GM19438 (cell line): ENCODE results near the gene ANAPC1.
A peak's percentile ranks its signal among the peaks of the same experiment; 100 is the strongest.
"Not testable (repeated sequence)": the region's sequence is repeated elsewhere in the genome, so short reads cannot be mapped to it uniquely, and the experiment has no call there.

Experiments used
- ATAC-seq: cut with Tn5 transposase; IDR thresholded peaks from one replicate; pipeline ENCODE4 v1.9.1; 2021; ENCODE audit warnings: low read depth; ENCODE audit not compliant: unreplicated experiment

Gene ANAPC1

GRCh38 chr2:111905990-111906735 lies 22.2 kb upstream of the ANAPC1 start:
- ATAC-seq = no peak

DNA sequence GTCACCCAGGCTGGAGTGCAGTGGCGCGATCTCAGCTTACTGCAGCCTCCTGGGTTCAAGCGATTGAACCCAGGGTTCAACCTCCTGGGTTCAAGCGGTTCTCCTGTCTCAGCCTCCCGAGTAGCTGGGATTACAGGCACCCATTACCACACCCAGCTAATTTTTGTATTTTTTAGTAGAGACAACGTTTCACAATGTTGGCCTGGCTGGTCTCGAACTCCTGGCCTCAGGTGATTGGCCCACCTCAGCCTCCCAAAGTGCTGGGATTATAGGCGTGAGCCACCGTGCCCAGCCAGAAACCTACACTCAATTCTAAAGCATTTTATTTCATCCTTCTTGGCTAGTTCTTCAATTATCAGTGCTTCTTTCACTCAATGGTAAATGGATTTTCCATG lies 21.5 kb upstream of the ANAPC1 start:
- ATAC-seq = not testable (repeated sequence)

- no peak for ATAC-seq
These were observed 20.9 kb upstream of the ANAPC1 start for GRCh38 chr2:111904726-111905474.

DNA sequence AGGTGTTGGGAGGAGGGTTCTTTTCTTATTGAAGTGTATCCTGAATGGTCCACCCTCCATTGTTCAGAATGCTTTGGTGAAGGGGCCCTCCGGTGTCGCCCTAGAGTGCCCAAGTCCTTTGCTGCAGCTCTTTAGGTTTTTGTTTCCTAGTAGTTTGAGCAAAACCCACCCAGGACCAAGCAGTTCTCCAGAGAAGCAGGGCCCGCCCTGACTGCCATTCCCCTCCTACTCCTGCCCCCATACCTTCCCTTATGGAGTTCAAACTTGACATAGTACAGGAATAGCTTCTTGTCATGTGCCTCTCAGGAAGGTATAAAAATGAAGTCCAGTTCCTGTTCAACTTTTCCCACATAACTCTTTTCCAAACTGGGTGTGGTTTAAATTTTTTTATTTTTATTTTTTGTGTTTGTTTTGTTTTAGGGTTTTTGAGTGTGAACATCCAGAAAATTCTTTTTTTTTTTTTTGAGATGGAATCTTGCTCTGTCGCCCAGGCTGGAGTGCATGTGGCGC lies 20.0 kb upstream of the ANAPC1 start:
- ATAC-seq = no peak

DNA sequence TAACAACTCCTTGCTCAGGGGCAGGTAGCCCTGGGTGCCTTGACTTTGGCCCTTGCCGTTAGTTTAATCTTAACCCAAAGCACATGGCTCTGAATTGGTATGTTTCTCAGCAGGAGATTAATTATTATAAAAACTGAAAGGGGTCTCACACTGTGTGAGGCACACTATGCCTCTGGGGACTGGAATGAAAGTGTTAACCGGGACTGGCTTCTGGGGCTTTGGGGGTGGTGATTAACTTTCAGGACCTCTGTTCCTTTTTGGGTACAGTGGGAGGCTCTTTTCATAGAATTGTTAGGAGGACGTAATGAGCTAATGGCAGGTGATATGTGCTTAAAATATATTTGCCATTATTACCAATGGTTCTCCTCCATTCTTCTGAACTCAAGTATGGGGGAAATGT lies 19.5 kb upstream of the ANAPC1 start:
- no peak for ATAC-seq

DNA sequence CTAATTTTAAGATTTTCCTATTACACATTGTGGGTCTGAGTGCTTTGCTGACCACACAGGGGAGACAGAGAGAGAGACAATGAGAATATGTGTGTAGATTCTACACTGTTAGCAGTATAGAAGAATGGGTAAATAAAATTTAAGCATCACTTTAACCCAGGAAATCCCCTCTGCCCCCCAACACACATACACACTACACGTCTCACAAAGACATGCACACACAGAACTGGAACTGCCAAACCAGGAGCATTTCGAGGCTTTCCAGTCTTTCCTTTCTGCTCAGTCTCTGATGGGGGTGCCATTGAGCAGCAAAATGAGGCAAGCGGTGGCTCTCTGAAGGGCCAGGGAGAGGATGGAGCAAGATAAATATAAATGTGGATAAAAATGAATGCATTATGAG lies 16.9 kb upstream of the ANAPC1 start:
- ATAC-seq = no peak

- no peak for ATAC-seq
These were observed 14.9 kb upstream of the ANAPC1 start for GRCh38 chr2:111898703-111899514.

GRCh38 chr2:111897924-111898702 lies 14.1 kb upstream of the ANAPC1 start, which contains the start of gene MERTK:
MERTK (plus strand) TSS chr2:111898607; CDS start chr2:111898736, 129 bp downstream.
- ATAC-seq = peak; percentile 65

DNA sequence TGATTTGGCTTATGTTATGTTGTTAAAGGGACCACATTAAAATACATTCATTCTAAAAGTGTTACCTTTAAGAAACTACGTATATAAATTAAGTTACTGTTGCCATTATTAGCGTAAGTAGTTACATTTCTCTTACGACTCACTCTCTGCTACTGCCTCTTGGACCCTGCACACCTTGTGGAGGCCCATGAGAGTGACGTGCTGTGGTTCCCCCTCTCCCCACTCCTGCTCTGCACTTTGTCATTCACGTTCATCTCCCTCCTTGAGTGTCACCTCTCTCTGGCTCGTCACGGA lies 13.6 kb upstream of the ANAPC1 start:
- no peak for ATAC-seq

- no peak for ATAC-seq
These were observed 12.6 kb upstream of the ANAPC1 start for GRCh38 chr2:111896576-111896975.

DNA sequence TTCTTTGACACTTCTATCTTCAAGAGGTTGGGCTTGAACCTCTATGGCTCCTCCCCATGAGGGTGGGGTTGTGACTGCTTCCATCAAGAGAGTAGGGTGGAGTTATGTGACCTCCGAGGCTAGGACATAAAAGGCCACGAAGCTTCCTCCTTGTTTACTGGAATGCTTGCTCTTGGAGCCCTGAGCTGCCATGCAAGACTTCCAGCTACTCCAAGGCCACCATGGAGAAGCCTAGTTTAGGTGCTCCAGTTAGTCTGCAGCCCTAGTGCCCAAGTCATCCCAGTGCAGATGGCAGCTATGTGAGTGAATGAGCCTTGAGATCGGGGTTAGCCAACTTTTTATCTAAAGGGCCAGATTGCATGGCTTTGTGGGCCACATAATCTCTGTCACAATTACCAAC lies 12.0 kb upstream of the ANAPC1 start:
- ATAC-seq = no peak

GRCh38 chr2:111884592-111884964 lies 585 bp upstream of the ANAPC1 start:
- peak; percentile 1 for ATAC-seq

GRCh38 chr2:111872806-111873205 lies 11.2 kb downstream of the ANAPC1 start:
- not testable (repeated sequence) for ATAC-seq

DNA sequence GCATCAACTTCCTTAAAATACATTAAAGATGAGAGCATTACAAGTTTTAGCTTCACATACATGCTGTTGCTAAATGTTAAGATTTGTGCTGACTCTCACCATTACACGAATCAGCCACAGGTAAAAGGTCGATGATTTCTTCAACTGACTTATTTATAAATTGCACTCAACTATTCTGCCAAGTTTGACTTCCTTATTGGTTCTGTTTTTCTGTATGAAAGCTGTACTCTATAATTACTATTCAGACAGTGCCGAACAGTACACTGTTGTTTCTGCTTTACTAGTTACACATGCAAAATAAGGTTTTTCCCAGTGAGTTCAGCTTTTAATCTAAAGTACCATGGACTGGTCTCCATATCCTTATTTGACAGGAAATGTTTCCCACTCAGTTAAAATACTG lies 18.9 kb downstream of the ANAPC1 start:
- not testable (repeated sequence) for ATAC-seq

- not testable (repeated sequence) for ATAC-seq
These were observed 24.0 kb downstream of the ANAPC1 start for GRCh38 chr2:111860005-111860404.

DNA sequence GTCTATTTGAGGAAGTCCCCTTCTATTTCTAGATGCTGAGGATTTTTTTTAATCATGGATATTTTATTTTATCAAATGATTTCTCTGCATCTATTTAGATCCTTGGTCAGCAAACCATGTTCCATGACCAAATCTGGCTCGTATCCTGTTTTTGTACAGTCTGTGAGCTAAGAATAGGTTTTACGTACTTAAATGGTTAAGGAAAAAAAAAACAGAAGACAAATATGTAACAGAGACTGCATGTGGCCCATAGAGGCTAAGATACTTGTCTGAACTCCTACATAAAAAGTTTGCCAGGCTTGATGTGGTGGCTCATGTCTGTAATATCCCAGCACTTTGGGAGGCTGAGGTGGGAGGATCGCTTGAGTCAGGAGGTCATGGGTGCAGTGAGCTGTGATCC lies 31.4 kb downstream of the ANAPC1 start:
- not testable (repeated sequence) for ATAC-seq

GRCh38 chr2:111850646-111851045 lies 33.3 kb downstream of the ANAPC1 start:
- not testable (repeated sequence) for ATAC-seq

GRCh38 chr2:111839625-111840282 lies 44.2 kb downstream of the ANAPC1 start:
- not testable (repeated sequence) for ATAC-seq

GRCh38 chr2:111838992-111839391 lies 45.0 kb downstream of the ANAPC1 start:
- not testable (repeated sequence) for ATAC-seq

DNA sequence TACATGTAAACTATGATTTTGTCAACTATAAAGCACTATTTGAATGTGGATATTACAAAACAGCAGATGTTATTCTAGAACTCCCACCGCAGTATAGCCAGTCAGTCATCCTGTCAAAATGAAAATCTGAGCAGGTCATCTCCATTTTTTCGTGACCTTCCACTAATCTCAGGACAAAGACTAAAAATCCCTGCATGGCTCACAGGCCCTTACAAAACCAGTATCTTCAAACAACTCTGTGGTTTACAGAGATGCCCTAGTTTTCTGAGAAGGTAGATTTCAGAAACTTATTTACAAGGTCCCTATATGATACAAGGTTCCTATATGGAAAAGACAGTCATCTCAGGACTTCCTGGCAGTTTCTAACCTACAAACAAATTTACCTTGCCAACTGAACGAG lies 49.8 kb downstream of the ANAPC1 start:
- not testable (repeated sequence) for ATAC-seq
